MM.1S (cell line): ENCODE measurements around the gene RNF43.

Experiments used
- DNase-seq: peaks from one replicate; pipeline ENCODE4 v3.0.0-alpha.2; 2015
- H2AFZ ChIP-seq: fragments of 300-600 bp; sonication (generic); 2 replicates; pipeline ENCODE4 v1.6.0; 2016; ENCODE audit warnings: antibody characterized with exemption, low read length
- H3F3A ChIP-seq: fragments of 300-600 bp; sonication (generic); 2 replicates; pipeline ENCODE4 v1.6.1; 2016; ENCODE audit warnings: mild to moderate bottlenecking, antibody characterized with exemption, low read length, moderate library complexity, mixed read lengths; ENCODE audit not compliant: insufficient read depth
- H3K27ac ChIP-seq: fragments of 300-600 bp; sonication (generic); 2 replicates; pipeline ENCODE4 v1.5.1; 2016; ENCODE audit warnings: mild to moderate bottlenecking, low read length
- H3K27me3 ChIP-seq: fragments of 300-600 bp; sonication (generic); replicated peaks from 2 replicates; pipeline ENCODE4 v1.6.0; 2016; ENCODE audit warnings: low read length; ENCODE audit not compliant: insufficient read depth
- H3K36me3 ChIP-seq: fragments of 300-600 bp; sonication (generic); replicated peaks from 2 replicates; pipeline ENCODE4 v1.6.1; 2016; ENCODE audit warnings: mild to moderate bottlenecking, low read length, mixed read lengths; ENCODE audit not compliant: insufficient read depth
- H3K4me1 ChIP-seq: fragments of 300-600 bp; sonication (generic); 2 replicates; pipeline ENCODE4 v1.6.1; 2016; ENCODE audit warnings: low read length, mixed read lengths
- H3K4me2 ChIP-seq: fragments of 300-600 bp; sonication (generic); 2 replicates; pipeline ENCODE4 v1.6.0; 2016; ENCODE audit warnings: low read depth, low read length
- H3K4me3 ChIP-seq: fragments of 300-600 bp; sonication (generic); 2 replicates; pipeline ENCODE4 v1.5.1; 2016; ENCODE audit warnings: low read length, mixed read lengths
- H3K79me2 ChIP-seq: fragments of 300-600 bp; sonication (generic); 2 replicates; pipeline ENCODE4 v1.6.1; 2016; ENCODE audit warnings: mixed run types, low read length, mixed read lengths
- H3K9ac ChIP-seq: fragments of 300-600 bp; sonication (generic); 2 replicates; pipeline ENCODE4 v1.6.1; 2016; ENCODE audit warnings: low read length, mixed read lengths
- H3K9me2 ChIP-seq: fragments of 300-600 bp; sonication (generic); replicated peaks from 2 replicates; pipeline ENCODE4 v1.6.1; 2016; ENCODE audit warnings: mild to moderate bottlenecking, low read length, mixed read lengths; ENCODE audit not compliant: insufficient read depth
- H3K9me3 ChIP-seq: fragments of 300-600 bp; sonication (generic); replicated peaks from 2 replicates; pipeline ENCODE4 v1.6.1; 2016; ENCODE audit warnings: mild to moderate bottlenecking, low read length, mixed read lengths; ENCODE audit not compliant: insufficient read depth
- H4K20me1 ChIP-seq: fragments of 300-600 bp; sonication (generic); 2 replicates; pipeline ENCODE4 v1.6.1; 2016; ENCODE audit warnings: mild to moderate bottlenecking, low read length, moderate library complexity, mixed read lengths; ENCODE audit not compliant: insufficient read depth
- CTCF ChIP-seq: fragments of 300-600 bp; sonication (generic); IDR thresholded peaks from 2 replicates; pipeline ENCODE4 v1.5.1; 2016; ENCODE audit warnings: antibody characterized with exemption, low read length, mixed read lengths
- EZH2 ChIP-seq: fragments of 300-600 bp; sonication (generic); optimal IDR thresholded peaks from 2 replicates; pipeline ENCODE3; 2017; ENCODE audit warnings: low read depth, mild to moderate bottlenecking, antibody characterized with exemption, low read length, mixed read lengths
- EZH2phosphoT487 ChIP-seq: fragments of 300-600 bp; sonication (generic); IDR thresholded peaks from 2 replicates; pipeline ENCODE4 v1.6.1; 2018; ENCODE audit warnings: antibody characterized with exemption, low read length

The RNF43 gene

GRCh38 chr17:58436245-58436644, 18.9 kb upstream of the RNF43 start:
- Histone ChIP-seq H3K9ac (no peak overlapping the region), H3K27me3 (no peaks in the 10 kb centered on the region), H3F3A (no peaks in the 10 kb centered on the region), H3K36me3 (no peaks in the 10 kb centered on the region), H3K4me2 (no peak overlapping the region), H2AFZ (no peak overlapping the region), H3K9me3 (no peaks in the 10 kb centered on the region), H4K20me1 (no peaks in the 10 kb centered on the region), H3K4me3 (no peak overlapping the region), H3K9me2 (no peaks in the 10 kb centered on the region), H3K4me1 (no peaks in the 10 kb centered on the region), H3K79me2 (no peaks in the 10 kb centered on the region), H3K27ac (no peak overlapping the region)
- no peak for DNase-seq
- TF ChIP-seq EZH2phosphoT487 = no peak

- H3K27ac ChIP-seq = no peak overlapping the region
- H3K4me2 ChIP-seq = no peak overlapping the region
- H3K79me2 ChIP-seq = no peaks in the 10 kb centered on the region
- no peaks in the 10 kb centered on the region for H3K9me3 ChIP-seq
- no peak overlapping the region for H3K9ac ChIP-seq
- H3K4me1 ChIP-seq = 0 out of 2 replicates have a peak, but pooled peaks cover 3% of the 10 kb centered on the region
- no peaks in the 10 kb centered on the region for H3K9me2 ChIP-seq
- no peaks in the 10 kb centered on the region for H3K27me3 ChIP-seq
- H3F3A ChIP-seq = no peaks in the 10 kb centered on the region
- H4K20me1 ChIP-seq = no peaks in the 10 kb centered on the region
- no peaks in the 10 kb centered on the region for H3K36me3 ChIP-seq
- TF ChIP-seq EZH2phosphoT487 (no peak), CTCF (peak; percentile 7; the same call in 1 of the 2 replicates)
- no peak for DNase-seq
- no peak overlapping the region for H2AFZ ChIP-seq
- no peak overlapping the region for H3K4me3 ChIP-seq
These were observed 15.7 kb upstream of the RNF43 start for GRCh38 chr17:58432806-58433573.

- Histone ChIP-seq H3K9ac (no peak overlapping the region), H3K36me3 (no peaks in the 10 kb centered on the region), H2AFZ (no peak overlapping the region), H4K20me1 (no peaks in the 10 kb centered on the region), H3K4me3 (no peak overlapping the region), H3F3A (no peaks in the 10 kb centered on the region), H3K9me2 (no peaks in the 10 kb centered on the region), H3K27ac (no peak overlapping the region), H3K4me2 (no peak overlapping the region; the same call in 1 of the 2 replicates), H3K27me3 (no peaks in the 10 kb centered on the region), H3K9me3 (no peaks in the 10 kb centered on the region), H3K4me1 (0 out of 2 replicates have a peak, but pooled peaks cover 3% of the 10 kb centered on the region), H3K79me2 (no peaks in the 10 kb centered on the region)
- no peak for TF ChIP-seq EZH2
- no peak for TF ChIP-seq EZH2phosphoT487
- TF ChIP-seq CTCF = no peak
- no peak for DNase-seq
These were observed 10.5 kb upstream of the RNF43 start for GRCh38 chr17:58427807-58428206.

GRCh38 chr17:58421711-58422110, 4.4 kb upstream of the RNF43 start:
- H3K79me2 ChIP-seq = no peaks in the 10 kb centered on the region

More at GRCh38 chr17:58421711-58422110, 4.4 kb upstream of the RNF43 start:
- Histone ChIP-seq H3K9ac (no peak overlapping the region), H3F3A (no peaks in the 10 kb centered on the region; the same call in 1 of the 2 replicates), H3K27me3 (0 out of 2 replicates have a peak, but pooled peaks cover 3% of the 10 kb centered on the region), H3K36me3 (no peaks in the 10 kb centered on the region), H3K4me1 (peaks cover 11% of the 10 kb centered on the region; the same call in 1 of the 2 replicates), H3K27ac (no peak overlapping the region), H3K9me2 (no peaks in the 10 kb centered on the region), H4K20me1 (no peaks in the 10 kb centered on the region), H3K9me3 (no peaks in the 10 kb centered on the region), H3K4me3 (no peak overlapping the region), H2AFZ (no peak overlapping the region), H3K4me2 (no peak overlapping the region)
- no peak for DNase-seq
- TF ChIP-seq EZH2phosphoT487 (no peak), EZH2 (no peak), CTCF (no peak)
